WTC11 (cell line): ENCODE results near the gene SNTB2. TPM values are rescaled to one million over a fixed set of nuclear protein-coding genes. Genes with fewer than 3 reads are reported as not detected.
A peak's percentile ranks its signal among the peaks of the same experiment; 100 is the strongest.

Experiments
- AR ChIP-seq: fragments of 250-450 bp; sonication (Bioruptor Pico); IDR thresholded peaks from 2 replicates; pipeline ENCODE4 v1.9.0; 2021; ENCODE audit warnings: mild to moderate bottlenecking
- CDX4 ChIP-seq: fragments of 250-450 bp; sonication (Bioruptor Pico); IDR thresholded peaks from 2 replicates; pipeline ENCODE4 v1.9.0; 2021; ENCODE audit warnings: moderate library complexity, mild to moderate bottlenecking, inconsistent platforms, borderline replicate concordance
- CREB1 ChIP-seq: sonication (generic); formaldehyde crosslinking; IDR thresholded peaks from 2 replicates; pipeline ENCODE4 v1.8.0; 2023; ENCODE audit warnings: mild to moderate bottlenecking, missing genetic modification reagents
- ESRRA ChIP-seq: sonication (generic); formaldehyde crosslinking; IDR thresholded peaks from 2 replicates; pipeline ENCODE4 v1.8.1; 2022; ENCODE audit warnings: mild to moderate bottlenecking, missing genetic modification reagents, borderline replicate concordance
- ETV6 ChIP-seq: sonication (generic); formaldehyde crosslinking; IDR thresholded peaks from 2 replicates; pipeline ENCODE4 v1.8.1; 2022; ENCODE audit warnings: mild to moderate bottlenecking, missing genetic modification reagents
- FOXK1 ChIP-seq: sonication (generic); formaldehyde crosslinking; IDR thresholded peaks from 2 replicates; pipeline ENCODE4 v1.8.0; 2022; ENCODE audit warnings: mild to moderate bottlenecking, moderate library complexity, missing genetic modification reagents
- GABPB1 ChIP-seq: sonication (generic); formaldehyde crosslinking; IDR thresholded peaks from 2 replicates; pipeline ENCODE4 v1.8.1; 2023; ENCODE audit warnings: mild to moderate bottlenecking, missing genetic modification reagents
- NFATC4 ChIP-seq: fragments of 250-450 bp; sonication (Bioruptor Pico); IDR thresholded peaks from 2 replicates; pipeline ENCODE4 v1.9.0; 2021; ENCODE audit warnings: mild to moderate bottlenecking
- NFE2L1 ChIP-seq: sonication (generic); formaldehyde crosslinking; IDR thresholded peaks from 2 replicates; pipeline ENCODE4 v1.8.1; 2023; ENCODE audit warnings: missing genetic modification reagents
- SMAD3 ChIP-seq: sonication (generic); formaldehyde crosslinking; IDR thresholded peaks from 2 replicates; pipeline ENCODE4 v1.8.0; 2022; ENCODE audit warnings: missing genetic modification reagents, mild to moderate bottlenecking, borderline replicate concordance
- TP53 ChIP-seq: sonication (generic); formaldehyde crosslinking; IDR thresholded peaks from 2 replicates; pipeline ENCODE4 v1.8.1; 2023; ENCODE audit warnings: mild to moderate bottlenecking, missing genetic modification reagents
- USF1 ChIP-seq: sonication (generic); formaldehyde crosslinking; IDR thresholded peaks from 2 replicates; pipeline ENCODE4 v1.8.0; 2022; ENCODE audit warnings: mild to moderate bottlenecking, missing genetic modification reagents
- ZNF138 ChIP-seq: sonication (generic); formaldehyde crosslinking; conservative IDR thresholded peaks from 2 replicates; pipeline ENCODE4 v1.8.1; 2022; ENCODE audit warnings: mild to moderate bottlenecking, moderate library complexity, missing genetic modification reagents
- ZNF263 ChIP-seq: sonication (generic); formaldehyde crosslinking; IDR thresholded peaks from 2 replicates; pipeline ENCODE4 v1.8.1; 2022; ENCODE audit warnings: low read depth, mild to moderate bottlenecking, moderate library complexity, missing genetic modification reagents
- ZNF317 ChIP-seq: sonication (generic); formaldehyde crosslinking; IDR thresholded peaks from 2 replicates; pipeline ENCODE4 v1.8.1; 2023; ENCODE audit warnings: low read depth, mild to moderate bottlenecking, moderate library complexity, missing genetic modification reagents, borderline replicate concordance
- total RNA-seq: library from RNA; stranded (reverse); gene quantifications from 3 replicates; pipeline ENCODE4 v1.2.3, GENCODE V29; 2021
- TF ChIP-seq, protein P1 (sequence below): fragments of 250-450 bp; sonication (Bioruptor Pico); IDR thresholded peaks from 2 replicates; pipeline ENCODE4 v1.9.0; 2021; ENCODE audit warnings: mild to moderate bottlenecking, borderline replicate concordance
- TF ChIP-seq, protein P2 (sequence below): sonication (generic); formaldehyde crosslinking; IDR thresholded peaks from 2 replicates; pipeline ENCODE4 v1.8.1; 2023; ENCODE audit warnings: mild to moderate bottlenecking, missing genetic modification reagents
- TF ChIP-seq, protein P3 (sequence below): fragments of 250-450 bp; sonication (Bioruptor Pico); conservative IDR thresholded peaks from 2 replicates; pipeline ENCODE4 v1.9.0; 2021; ENCODE audit warnings: mild to moderate bottlenecking

Gene SNTB2
- total RNA-seq, 1 experiment from 2014 or later, result 23.7 TPM

DNA sequence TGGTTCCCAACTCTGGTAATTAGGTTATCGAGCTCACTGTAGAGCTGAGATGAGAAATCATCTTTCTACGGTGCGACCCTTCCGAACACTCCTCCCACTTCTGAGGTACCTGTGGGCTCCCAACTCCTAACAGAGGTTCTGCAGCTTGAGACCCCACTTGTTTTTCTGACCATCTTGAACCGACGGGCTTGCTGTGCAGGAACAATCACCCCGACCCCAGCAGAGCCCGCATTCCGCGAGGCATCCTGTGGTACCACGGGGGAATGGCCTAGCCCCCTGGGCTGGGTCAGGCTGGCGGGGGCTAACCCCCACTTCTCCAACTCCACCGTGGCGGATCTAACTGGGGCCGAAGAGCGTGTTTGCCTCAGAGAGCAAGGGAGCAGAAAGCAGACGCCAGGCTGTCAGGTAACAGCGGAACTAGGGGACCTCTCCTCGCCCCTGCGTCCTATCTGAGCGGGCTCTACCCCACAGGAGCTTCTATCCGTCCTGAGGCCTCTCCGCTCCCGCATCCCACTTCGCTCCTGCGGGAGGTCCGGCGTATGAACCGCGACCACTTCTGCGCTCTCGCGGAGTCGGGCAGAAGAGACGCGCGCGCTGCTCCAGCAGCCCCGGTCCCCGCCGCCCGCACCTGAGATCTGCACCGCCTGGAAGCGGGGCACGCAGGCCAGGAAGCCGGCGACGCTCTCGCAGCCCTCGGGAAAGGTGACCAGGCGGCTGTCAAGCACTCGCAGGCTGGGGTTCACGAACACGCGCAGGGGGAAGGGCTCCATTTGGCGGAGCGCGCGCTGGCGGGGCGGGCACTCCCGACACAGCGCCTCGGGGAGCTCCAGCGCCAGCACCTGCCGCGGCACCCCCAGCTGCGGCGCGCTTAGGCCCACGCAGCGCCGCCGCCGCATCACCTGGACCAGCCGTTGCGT, 142.7 kb downstream of the SNTB2 start (continued):
- TF ChIP-seq SMAD3 (CRISPR knock-in tag) (peak; percentile 39; the same call in 1 of the 2 replicates), NFATC4 (CRISPR knock-in tag) (no peak), AR (no peak), ZNF138 (peak; percentile 38; the same call in 1 of the 2 replicates), GABPB1 (CRISPR knock-in tag) (no peak), USF1 (CRISPR knock-in tag) (no peak; the same call in 1 of the 2 replicates), FOXK1 (CRISPR knock-in tag) (0 out of 2 replicates have a peak, but pooled peaks have one; percentile 4), ETV6 (no peak), ZNF317 (CRISPR knock-in tag) (no peak), ESRRA (CRISPR knock-in tag) (no peak), CREB1 (CRISPR knock-in tag) (no peak), NFE2L1 (no peak), CDX4 (CRISPR knock-in tag) (no peak), ZNF263 (CRISPR knock-in tag) (no peak), TP53 (CRISPR knock-in tag) (no peak)
- TF ChIP-seq, protein P1, sequence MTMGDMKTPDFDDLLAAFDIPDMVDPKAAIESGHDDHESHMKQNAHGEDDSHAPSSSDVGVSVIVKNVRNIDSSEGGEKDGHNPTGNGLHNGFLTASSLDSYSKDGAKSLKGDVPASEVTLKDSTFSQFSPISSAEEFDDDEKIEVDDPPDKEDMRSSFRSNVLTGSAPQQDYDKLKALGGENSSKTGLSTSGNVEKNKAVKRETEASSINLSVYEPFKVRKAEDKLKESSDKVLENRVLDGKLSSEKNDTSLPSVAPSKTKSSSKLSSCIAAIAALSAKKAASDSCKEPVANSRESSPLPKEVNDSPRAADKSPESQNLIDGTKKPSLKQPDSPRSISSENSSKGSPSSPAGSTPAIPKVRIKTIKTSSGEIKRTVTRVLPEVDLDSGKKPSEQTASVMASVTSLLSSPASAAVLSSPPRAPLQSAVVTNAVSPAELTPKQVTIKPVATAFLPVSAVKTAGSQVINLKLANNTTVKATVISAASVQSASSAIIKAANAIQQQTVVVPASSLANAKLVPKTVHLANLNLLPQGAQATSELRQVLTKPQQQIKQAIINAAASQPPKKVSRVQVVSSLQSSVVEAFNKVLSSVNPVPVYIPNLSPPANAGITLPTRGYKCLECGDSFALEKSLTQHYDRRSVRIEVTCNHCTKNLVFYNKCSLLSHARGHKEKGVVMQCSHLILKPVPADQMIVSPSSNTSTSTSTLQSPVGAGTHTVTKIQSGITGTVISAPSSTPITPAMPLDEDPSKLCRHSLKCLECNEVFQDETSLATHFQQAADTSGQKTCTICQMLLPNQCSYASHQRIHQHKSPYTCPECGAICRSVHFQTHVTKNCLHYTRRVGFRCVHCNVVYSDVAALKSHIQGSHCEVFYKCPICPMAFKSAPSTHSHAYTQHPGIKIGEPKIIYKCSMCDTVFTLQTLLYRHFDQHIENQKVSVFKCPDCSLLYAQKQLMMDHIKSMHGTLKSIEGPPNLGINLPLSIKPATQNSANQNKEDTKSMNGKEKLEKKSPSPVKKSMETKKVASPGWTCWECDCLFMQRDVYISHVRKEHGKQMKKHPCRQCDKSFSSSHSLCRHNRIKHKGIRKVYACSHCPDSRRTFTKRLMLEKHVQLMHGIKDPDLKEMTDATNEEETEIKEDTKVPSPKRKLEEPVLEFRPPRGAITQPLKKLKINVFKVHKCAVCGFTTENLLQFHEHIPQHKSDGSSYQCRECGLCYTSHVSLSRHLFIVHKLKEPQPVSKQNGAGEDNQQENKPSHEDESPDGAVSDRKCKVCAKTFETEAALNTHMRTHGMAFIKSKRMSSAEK (CRISPR knock-in tag), result no peak
- TF ChIP-seq, protein P2, sequence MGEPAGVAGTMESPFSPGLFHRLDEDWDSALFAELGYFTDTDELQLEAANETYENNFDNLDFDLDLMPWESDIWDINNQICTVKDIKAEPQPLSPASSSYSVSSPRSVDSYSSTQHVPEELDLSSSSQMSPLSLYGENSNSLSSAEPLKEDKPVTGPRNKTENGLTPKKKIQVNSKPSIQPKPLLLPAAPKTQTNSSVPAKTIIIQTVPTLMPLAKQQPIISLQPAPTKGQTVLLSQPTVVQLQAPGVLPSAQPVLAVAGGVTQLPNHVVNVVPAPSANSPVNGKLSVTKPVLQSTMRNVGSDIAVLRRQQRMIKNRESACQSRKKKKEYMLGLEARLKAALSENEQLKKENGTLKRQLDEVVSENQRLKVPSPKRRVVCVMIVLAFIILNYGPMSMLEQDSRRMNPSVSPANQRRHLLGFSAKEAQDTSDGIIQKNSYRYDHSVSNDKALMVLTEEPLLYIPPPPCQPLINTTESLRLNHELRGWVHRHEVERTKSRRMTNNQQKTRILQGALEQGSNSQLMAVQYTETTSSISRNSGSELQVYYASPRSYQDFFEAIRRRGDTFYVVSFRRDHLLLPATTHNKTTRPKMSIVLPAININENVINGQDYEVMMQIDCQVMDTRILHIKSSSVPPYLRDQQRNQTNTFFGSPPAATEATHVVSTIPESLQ (CRISPR knock-in tag), result no peak
- TF ChIP-seq, protein P3, sequence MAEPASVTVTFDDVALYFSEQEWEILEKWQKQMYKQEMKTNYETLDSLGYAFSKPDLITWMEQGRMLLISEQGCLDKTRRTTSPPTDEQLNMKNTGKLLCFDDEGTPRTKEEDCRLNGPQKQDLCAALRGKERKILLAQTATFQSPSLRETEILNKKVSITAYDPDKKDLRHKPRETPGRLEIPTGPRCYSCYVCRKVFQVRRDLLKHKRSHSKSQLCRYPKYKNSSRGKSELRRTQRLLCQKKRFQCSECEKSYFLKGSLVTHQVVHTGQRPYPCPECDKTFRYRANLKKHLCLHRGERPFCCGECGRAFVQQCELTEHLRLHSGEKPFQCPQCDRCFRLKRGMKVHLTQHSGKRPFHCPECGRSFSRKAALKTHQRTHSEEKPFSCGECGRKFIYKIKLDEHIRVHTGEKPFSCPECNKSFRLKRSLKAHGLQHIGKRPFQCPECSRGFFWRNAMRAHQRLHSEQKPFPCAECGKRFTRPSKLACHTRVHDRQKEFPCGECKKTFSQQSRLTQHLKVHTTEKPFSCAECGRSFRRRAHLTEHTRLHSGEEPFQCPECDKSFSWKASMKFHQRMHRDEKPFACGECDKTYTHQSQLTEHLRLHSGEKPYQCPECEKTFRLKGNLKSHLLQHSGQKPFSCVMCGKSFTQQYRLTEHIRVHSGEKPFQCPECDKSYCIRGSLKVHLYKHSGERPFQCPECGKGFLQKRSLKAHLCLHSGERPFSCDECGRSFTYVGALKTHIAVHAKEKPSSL (CRISPR knock-in tag), result no peak
